GM19351 (cell line): ENCODE measurements around the gene FAM25G.
"Not testable (repeated sequence)": the region's sequence is repeated elsewhere in the genome, so short reads cannot be mapped to it uniquely, and the experiment has no call there.

Source experiments
- ATAC-seq: cut with Tn5 transposase; IDR thresholded peaks from one replicate; pipeline ENCODE4 v1.9.1; 2021; ENCODE audit warnings: mild to moderate bottlenecking, moderate library complexity; ENCODE audit not compliant: unreplicated experiment

Gene FAM25G

DNA sequence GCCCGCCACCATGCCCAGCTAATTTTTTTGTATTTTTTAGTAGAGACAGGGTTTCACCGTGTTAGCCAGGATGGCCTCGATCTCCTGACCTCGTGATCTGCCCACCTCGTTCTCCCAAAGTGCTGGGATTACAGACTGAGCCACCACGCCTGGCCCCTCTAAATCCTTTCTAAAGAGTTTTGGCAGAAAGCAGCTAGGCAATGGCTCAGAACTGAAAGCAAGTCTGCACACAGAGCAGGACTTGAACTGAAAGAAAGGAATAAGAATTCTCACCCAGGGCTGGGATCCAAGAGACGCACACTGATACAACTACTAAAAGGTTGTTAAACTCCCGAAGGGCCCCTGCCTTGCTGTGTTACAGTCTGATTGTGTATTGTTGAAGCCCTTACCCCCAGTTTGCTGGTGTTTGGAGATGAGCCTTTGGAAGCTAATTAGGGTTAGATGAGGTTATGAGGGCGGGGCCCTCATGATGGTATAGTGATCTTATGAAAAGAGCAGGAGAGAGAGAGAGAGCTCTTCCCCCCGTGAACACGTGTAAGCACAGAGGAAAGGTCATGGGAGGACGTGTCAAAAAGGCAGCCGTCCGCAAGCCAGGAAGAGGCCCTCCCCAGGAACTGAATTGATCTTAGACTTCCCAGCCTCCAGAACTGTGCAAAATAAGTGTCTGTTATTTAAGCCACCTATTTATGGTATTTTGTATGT lies 26.1 kb downstream of the FAM25G start:
- not testable (repeated sequence) for ATAC-seq

DNA sequence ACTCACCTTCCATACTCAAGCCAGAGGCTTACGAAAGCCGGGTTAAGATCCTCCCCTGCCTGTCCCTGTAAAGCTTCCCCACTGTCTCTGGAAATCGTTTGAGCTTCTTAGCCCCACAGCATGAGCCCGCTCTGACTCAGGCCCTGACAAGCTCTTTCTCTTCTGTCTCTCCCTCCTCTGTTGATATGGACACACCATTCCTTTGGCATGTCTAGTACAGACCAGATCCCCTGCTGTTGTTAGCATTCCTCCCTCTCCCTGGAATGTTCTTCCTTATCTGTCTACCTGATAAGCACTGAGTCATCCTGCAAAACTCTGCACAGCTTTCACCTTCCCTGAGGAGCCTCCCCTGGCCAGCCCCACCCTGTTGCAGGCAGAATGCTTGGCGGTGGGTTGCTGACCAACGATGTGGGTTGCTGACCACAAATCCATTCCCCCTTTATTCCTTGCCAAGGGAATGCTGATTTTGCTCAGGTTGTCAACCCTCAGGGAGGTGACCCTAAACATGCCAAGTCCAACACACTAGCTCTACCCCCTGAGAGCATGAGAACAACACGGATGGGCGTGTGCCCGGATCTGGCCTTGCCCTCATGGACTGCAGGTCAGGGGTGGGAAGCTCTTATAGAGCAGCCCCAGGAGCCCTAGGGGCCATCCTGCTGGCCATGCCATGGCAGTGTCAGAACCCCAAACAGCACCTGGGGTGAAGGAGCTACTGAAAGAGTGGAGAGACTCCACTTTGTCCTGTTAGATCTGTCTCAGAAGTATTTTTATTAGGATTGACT lies 28.7 kb downstream of the FAM25G start:
- not testable (repeated sequence) for ATAC-seq

DNA sequence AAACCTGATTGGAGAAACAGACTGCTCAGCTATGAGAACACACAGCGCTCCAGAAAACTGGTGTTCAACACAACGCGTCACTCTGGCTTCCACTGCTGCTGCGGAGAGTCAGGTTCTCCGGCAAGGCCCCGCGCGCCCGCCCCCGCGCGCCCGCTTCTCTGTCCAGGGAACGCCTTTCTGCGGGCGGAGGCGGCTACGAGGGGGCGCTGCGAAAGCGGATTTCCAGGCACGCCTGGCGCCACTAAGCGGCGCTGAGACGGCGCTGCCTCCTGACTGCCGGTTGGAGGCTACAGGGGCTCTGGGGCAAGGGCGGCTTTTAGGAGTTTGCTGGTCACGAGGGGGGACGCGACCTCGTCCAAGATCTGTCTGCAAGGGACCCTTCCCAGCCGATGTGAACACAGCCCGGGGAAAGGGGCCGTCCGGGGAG lies 30.2 kb downstream of the FAM25G start:
- peak; percentile 76 for ATAC-seq

DNA sequence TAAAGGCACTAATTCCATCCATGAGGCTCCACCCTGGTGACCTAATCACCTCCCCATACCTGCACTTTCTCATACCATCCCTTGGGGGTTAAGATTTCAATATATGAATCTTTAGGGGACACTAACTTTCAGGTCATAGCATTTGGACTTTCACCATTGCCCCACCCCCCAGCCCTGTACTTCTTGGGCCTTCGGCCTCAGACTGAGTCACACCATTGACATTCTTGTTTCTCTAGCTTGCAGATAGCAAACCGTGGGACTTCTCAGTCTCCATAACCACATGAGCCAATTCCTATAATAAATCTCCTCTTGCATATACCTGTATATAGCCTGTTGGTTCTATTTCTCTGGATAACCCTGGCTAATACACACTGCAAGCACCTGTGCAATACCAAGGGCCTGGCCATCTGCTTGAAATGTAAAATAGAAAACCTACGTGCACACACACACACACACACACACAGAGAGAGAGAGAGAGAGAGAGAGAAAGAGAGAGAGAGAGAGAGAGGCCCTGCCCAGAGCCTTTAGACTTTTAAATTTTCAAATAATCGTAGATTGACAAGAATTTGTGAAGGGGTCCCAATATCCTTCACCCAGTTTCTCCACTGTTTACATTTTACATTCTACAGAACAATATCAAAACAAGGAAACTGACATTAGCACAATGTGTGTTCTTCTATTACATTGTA lies 32.9 kb downstream of the FAM25G start:
- no peak for ATAC-seq

DNA sequence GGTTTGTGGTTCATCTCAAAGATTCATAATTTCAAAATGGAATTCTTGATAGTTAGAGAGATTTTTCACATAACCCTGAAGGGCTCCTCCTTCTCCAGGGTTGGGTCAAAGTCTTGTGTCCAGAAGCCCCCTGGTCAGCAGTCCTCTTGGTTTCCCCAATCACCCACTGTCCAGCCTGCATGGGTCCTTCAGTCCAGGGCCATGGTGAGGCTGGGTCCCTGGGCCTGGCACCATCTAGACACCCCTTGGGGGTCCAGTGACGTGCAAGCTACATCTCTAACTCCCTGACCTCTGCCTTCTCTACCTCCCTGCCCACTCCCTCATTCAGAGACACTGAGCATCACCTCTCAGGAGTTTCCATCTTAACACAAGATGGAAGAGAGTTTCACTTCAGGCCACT lies 33.7 kb downstream of the FAM25G start:
- ATAC-seq, result no peak

- ATAC-seq, result no peak
These were observed 34.0 kb downstream of the FAM25G start for GRCh38 chr10:47457528-47457820.

GRCh38 chr10:47456794-47457527 lies 34.5 kb downstream of the FAM25G start:
- no peak for ATAC-seq

- no peak for ATAC-seq
These were observed 35.3 kb downstream of the FAM25G start for GRCh38 chr10:47456079-47456785.

GRCh38 chr10:47455350-47456078 lies 36.0 kb downstream of the FAM25G start:
- ATAC-seq, result not testable (repeated sequence)

DNA sequence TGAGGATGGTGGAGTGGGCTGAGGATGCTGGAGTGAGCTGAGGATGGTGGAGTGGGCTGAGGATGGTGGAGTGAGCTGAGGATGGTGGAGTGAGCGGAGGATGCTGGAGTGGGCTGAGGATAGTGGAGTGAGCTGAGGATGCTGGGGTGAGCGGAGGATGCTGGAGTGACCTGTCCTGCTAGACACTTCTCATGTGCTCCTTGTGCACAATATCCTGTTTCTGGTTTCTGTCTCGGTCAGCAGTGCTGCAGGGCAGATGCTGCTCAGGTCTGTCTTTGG lies 36.8 kb downstream of the FAM25G start:
- ATAC-seq, result no peak

- ATAC-seq, result no peak
These were observed 37.3 kb downstream of the FAM25G start for GRCh38 chr10:47454008-47454779.

DNA sequence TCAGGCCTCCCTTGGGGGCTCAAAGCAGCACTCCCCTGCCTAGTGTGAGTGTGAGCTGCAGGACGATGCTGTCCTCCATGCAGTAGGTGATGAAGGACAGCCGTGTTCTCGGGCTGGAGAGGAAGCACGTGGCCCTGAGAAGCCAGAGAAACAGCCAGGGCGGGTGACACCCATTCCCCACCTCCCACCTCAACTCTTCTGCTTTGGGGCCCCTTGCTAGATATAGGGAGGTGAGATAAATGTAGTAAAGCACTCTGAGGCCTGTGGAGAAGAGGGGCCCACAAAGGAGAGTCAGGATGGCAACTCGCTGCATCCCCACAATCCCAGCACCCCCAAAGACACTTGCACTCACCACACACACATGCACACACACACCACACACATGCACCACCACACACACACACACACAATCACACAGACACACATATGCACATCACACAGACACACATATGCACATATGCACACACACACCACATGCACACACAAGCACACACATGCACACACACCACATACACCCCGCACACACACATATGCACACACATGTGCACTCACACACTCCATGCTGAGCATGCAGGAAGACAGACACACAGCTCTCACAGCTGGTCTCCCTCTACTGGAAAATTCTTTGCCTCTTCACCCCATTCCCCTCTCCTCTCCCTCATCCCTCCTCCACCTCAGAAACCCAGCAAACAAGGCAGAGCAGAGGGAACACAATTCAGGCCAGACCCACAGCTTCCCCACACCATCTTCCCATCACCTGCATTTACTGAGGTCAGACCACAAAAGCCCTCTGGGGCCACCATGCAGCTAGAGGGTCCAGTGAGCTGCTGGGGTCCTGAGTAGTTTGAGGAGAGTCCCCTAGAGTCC lies 38.1 kb downstream of the FAM25G start:
- no peak for ATAC-seq

DNA sequence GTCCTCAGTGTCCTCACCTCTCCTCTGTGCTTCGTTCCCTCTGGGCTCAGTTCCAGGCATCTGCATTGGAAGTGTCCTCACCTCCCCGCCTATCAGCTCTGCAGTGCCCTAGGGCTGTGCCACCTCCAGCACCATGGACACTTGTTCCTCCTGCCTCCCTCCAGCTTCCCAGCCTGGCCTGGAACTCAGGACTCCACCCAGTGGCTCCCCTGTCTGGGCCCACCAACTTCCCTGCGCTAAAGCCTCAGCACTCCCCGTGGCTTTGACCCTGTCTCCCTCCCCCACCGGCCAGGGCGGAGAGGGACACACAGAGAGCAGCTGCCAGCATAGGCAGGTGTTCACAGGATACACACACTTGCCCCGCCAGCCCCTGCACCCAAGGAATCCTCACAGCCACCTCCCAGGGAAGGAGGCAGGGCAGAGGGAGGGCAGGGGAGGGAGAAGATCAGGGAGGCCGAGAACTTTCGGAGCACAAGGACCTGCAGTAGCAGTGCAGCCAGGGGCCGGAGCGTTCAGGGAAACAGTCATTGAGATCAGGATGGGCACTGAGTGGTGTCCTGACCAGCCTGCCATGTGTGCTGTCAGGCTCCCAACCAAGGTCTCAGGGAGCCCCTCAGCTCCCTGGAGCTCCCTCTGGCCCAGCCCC lies 38.9 kb downstream of the FAM25G start:
- ATAC-seq, result no peak

DNA sequence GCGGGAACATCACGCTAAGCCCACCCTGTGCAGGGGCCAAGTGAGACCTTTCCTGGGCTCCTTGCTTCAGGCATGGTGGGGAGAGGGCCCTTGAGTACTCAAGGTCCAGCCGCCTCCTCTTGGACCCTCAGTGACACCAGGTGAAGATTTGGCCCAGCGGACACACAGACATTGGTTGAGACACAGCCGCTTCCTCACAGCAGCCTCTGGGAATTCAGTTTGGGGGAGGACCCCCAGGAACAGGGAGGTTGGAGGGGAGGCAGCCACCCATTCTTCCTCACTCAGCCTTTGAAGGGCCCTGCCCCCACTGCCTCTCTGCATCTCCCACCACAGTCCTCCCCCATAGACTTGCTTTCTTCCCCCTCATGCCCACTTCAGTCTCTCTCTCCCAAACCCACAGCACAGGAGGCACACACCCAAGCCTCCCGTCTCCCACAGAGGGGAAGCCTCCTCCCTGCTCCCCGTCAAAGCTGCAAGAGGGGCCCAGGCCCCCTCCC lies 39.5 kb downstream of the FAM25G start:
- ATAC-seq, result no peak

GRCh38 chr10:47451273-47451997 lies 40.1 kb downstream of the FAM25G start:
- ATAC-seq, result no peak

DNA sequence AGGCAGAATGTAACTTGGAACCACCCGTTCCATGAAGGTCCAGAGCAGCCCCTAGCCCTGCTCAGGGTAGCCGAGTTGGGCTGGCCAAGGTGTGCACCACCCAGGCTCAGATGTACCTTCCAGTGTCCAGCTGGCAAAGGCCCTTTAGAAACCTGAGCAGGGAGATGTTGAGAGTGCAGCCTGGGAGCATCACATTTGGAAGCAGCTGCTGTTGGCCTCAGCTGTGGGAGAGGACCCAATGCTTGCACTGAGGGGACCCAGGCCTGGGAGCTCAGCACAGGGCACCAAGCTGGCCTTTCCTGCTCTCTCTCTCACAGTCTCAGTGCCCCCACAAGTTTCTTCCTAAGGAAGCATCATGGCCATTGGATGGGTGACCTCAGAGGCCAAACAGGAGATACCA lies 41.1 kb downstream of the FAM25G start:
- no peak for ATAC-seq

DNA sequence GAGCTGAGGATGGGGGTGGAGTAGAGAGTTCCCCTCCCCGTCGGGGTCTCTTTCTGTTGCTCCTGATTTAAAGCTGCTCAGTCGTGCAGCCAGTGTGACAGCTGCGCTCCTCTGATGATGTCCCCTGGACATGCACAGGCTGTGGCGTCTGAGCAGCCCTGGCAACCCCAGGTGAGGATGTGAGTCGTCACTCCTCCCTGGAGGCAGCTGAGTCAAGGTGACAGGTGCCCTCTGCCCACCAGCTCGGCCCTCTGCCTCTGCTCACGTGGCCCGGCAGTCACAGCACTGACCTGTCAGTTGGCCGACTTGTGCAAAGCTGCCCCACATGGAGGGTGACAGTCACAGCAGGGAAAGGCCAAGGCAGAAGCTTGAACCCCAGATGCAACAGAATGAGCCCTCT lies 41.5 kb downstream of the FAM25G start:
- ATAC-seq, result no peak
